ENCODE measurements around the gene P4HA3. TPM values are rescaled to one million over a fixed set of nuclear protein-coding genes. Genes with fewer than 3 reads are reported as not detected.

P4HA3 gene
- total and polyA plus RNA-seq, 12 donors: 0.52 to 2.9 (median 1.0) TPM; not detected in 1

DNA sequence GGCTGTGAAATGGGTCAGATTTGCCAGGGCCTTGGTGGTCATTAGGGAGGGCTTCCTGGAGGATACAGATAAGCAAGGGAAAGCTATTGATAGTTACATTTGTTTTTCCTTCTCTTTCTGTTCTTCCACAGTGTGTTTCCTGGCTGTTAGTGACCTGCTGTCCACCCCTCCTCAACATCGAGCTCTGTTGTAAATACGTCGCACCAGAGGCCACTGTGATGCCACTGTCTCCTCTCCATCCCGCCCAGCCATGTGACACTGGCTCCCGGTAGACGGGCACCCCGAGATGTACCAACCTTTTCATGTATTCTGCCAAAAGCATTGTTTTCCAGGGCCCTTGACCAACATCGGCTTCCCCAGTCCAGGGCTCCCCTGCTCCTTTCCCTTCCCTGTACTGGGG, 58.1 kb downstream of the P4HA3 start:
- no peaks in the 10 kb centered on the region for H3K9me3 ChIP-seq (replicated peaks in 1 of 3)
- DNase-seq: no peak
- intact Hi-C loops (cut with DNase I): loop anchor here (10.0 kb wide), 2 partner anchors 289 to 311 kb away; no protein-coding TSS in a partner anchor
- H3K4me1 ChIP-seq (replicated peaks in 1 of 2): no peaks in the 10 kb centered on the region
- TF ChIP-seq, protein P1, sequence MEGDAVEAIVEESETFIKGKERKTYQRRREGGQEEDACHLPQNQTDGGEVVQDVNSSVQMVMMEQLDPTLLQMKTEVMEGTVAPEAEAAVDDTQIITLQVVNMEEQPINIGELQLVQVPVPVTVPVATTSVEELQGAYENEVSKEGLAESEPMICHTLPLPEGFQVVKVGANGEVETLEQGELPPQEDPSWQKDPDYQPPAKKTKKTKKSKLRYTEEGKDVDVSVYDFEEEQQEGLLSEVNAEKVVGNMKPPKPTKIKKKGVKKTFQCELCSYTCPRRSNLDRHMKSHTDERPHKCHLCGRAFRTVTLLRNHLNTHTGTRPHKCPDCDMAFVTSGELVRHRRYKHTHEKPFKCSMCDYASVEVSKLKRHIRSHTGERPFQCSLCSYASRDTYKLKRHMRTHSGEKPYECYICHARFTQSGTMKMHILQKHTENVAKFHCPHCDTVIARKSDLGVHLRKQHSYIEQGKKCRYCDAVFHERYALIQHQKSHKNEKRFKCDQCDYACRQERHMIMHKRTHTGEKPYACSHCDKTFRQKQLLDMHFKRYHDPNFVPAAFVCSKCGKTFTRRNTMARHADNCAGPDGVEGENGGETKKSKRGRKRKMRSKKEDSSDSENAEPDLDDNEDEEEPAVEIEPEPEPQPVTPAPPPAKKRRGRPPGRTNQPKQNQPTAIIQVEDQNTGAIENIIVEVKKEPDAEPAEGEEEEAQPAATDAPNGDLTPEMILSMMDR (IDR thresholded peaks at IDR 0.05): no peak
- no peak for TF ChIP-seq POLR2A (IDR thresholded peaks at IDR 0.05)
- 80 to 97% (median 93%) methylated on average over 8 of the region's 8 CpGs for WGBS, 4 donors
- no peaks in the 10 kb centered on the region for H3K27me3 ChIP-seq
- no peak overlapping the region for H3K4me3 ChIP-seq
- no peak overlapping the region for H3K27ac ChIP-seq
- H3K36me3 ChIP-seq (replicated peaks in 1 of 2): peaks cover 0 to 61% of the 10 kb centered on the region in 2 donors

DNA sequence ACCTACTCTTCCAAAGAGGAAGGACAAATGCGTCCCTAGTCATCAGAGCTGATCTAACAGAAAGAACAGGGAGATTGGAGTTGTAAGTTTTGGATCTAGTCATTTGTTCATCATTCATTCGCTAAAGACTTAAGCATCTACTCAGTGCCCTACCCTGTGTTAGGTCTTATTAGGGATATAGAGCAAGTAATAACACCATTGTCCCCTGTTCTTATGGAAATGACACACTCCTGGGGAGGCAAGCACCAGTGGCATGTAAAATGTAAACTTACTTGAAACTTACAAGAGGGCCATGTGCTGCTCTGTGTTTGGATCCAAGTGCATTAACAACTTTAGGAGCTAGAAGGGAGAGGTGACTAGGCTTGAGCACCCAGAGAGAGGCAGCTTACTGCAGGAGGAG, 61.9 kb downstream of the P4HA3 start:
- no peaks in the 10 kb centered on the region for H3K4me1 ChIP-seq (replicated peaks in 1 of 2)
- no peak overlapping the region for H3K4me3 ChIP-seq
- 93 to 97% (median 97%) methylated on average over 2 of the region's 2 CpGs for WGBS, 4 donors
- DNase-seq: no peak
- TF ChIP-seq, protein P1 (IDR thresholded peaks at IDR 0.05): no peak
- no peak for TF ChIP-seq POLR2A (IDR thresholded peaks at IDR 0.05)
- peaks cover 0 to 79% of the 10 kb centered on the region in 2 donors for H3K36me3 ChIP-seq (replicated peaks in 1 of 2)
- no peaks in the 10 kb centered on the region for H3K9me3 ChIP-seq (replicated peaks in 1 of 3)
- H3K27me3 ChIP-seq: no peaks in the 10 kb centered on the region
- intact Hi-C loops (cut with DNase I): no loop called here
- no peak overlapping the region for H3K27ac ChIP-seq

DNA sequence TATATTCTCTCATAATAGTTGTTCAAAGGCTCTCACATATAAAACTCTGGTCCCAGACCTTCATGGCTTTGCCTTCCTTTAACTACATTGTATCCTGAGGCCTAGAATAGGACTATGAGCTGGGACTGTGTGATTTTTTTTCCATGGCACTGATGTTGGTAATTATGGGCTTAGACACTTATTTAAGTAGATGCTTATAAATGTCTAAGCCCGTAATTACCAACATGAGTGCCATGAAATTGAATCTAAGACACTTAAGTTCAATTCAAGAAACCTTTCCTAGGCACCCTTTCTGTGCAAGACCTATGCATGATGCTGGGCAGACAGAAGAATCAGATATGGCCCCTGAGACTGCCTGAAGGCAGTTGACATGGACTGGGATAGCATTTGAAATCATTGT, 63.0 kb downstream of the P4HA3 start:
- intact Hi-C loops (cut with DNase I): no loop called here
- WGBS, 4 donors: 86 to 100% (median 98%) methylated on average over 1 of the region's 1 CpG
- no peak for DNase-seq
- TF ChIP-seq, protein P1 (IDR thresholded peaks at IDR 0.05): no peak
- TF ChIP-seq POLR2A (IDR thresholded peaks at IDR 0.05): no peak
- H3K9me3 ChIP-seq (replicated peaks in 1 of 3): no peaks in the 10 kb centered on the region
- H3K36me3 ChIP-seq (replicated peaks in 1 of 2): peaks cover 0 to 69% of the 10 kb centered on the region in 2 donors
- no peaks in the 10 kb centered on the region for H3K27me3 ChIP-seq
- H3K4me3 ChIP-seq: no peak overlapping the region
- no peaks in the 10 kb centered on the region for H3K4me1 ChIP-seq (replicated peaks in 1 of 2)
- H3K27ac ChIP-seq: no peak overlapping the region

DNA sequence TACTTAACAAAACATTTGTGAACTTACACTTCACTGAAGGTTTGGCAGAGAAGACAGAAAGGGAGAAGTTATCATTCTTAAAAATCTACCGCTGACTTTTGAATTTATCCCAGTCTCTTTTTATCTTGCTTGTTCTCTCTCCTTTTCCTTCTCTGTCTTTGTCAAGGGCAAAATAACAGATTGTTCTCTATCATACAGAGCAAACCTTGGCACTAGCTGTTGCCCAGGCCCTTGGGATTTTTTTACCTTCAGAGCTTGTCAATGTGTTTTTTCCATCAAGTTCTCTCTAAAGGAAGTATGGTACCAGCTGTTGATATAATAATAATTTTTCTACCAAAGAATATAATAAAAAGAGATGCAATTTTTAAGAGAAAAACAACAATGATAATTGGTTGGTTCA, 73.2 kb downstream of the P4HA3 start:
- no peaks in the 10 kb centered on the region for H3K27me3 ChIP-seq
- H3K4me3 ChIP-seq: no peak overlapping the region
- TF ChIP-seq POLR2A (IDR thresholded peaks at IDR 0.05): no peak
- TF ChIP-seq, protein P1 (IDR thresholded peaks at IDR 0.05): no peak
- DNase-seq: no peak
- H3K4me1 ChIP-seq (replicated peaks in 1 of 2): peaks cover 0 to 5% of the 10 kb centered on the region in 2 donors
- intact Hi-C loops (cut with DNase I): no loop called here
- H3K36me3 ChIP-seq (replicated peaks in 1 of 2): peaks cover 0 to 25% of the 10 kb centered on the region in 2 donors
- no peaks in the 10 kb centered on the region for H3K9me3 ChIP-seq (replicated peaks in 1 of 3)
- H3K27ac ChIP-seq: no peak overlapping the region
- 47 to 51% (median 49%) methylated on average over 1 of the region's 1 CpG for WGBS, 4 donors

Data from adrenal gland (tissue), 12 donors.